Muscle layer of duodenum (tissue), 2 donors: ENCODE results near the gene VPS35L.

ENCODE experiments used
- H3K27ac ChIP-seq: one replicate; pipeline ENCODE4 v1.7.0; 2013; ENCODE audit warnings: mild to moderate bottlenecking, low read length
- H3K27me3 ChIP-seq: one replicate; pipeline ENCODE4 v1.7.0; 2013; ENCODE audit warnings: low read depth, mild to moderate bottlenecking, control low read depth, low read length
- H3K36me3 ChIP-seq, 2 donors: one replicate each; pipeline ENCODE4 v1.7.0; 2013; ENCODE audit warnings: low read length in 2 of 2, control low read depth in 1 of 2, mild to moderate bottlenecking in 1 of 2; ENCODE audit not compliant: insufficient read depth in 2 of 2, control insufficient read depth in 1 of 2
- H3K4me1 ChIP-seq, 2 donors: one replicate each; pipeline ENCODE4 v1.7.0; 2013; ENCODE audit warnings: low read length in 2 of 2, mild to moderate bottlenecking in 2 of 2, control low read depth in 1 of 2, moderate library complexity in 1 of 2; ENCODE audit not compliant: insufficient read depth in 2 of 2, control insufficient read depth in 1 of 2
- H3K4me3 ChIP-seq, 2 donors: one replicate each; pipeline ENCODE4 v1.7.0; 2013; ENCODE audit warnings: low read length in 2 of 2, low read depth in 1 of 2, mild to moderate bottlenecking in 1 of 2
- H3K9me3 ChIP-seq, 2 donors: one replicate each; pipeline ENCODE4 v1.7.0; 2013; ENCODE audit warnings: low read length in 2 of 2, control low read depth in 1 of 2, mild to moderate bottlenecking in 1 of 2; ENCODE audit not compliant: control insufficient read depth in 1 of 2
- donor health status: healthy.

VPS35L gene

DNA sequence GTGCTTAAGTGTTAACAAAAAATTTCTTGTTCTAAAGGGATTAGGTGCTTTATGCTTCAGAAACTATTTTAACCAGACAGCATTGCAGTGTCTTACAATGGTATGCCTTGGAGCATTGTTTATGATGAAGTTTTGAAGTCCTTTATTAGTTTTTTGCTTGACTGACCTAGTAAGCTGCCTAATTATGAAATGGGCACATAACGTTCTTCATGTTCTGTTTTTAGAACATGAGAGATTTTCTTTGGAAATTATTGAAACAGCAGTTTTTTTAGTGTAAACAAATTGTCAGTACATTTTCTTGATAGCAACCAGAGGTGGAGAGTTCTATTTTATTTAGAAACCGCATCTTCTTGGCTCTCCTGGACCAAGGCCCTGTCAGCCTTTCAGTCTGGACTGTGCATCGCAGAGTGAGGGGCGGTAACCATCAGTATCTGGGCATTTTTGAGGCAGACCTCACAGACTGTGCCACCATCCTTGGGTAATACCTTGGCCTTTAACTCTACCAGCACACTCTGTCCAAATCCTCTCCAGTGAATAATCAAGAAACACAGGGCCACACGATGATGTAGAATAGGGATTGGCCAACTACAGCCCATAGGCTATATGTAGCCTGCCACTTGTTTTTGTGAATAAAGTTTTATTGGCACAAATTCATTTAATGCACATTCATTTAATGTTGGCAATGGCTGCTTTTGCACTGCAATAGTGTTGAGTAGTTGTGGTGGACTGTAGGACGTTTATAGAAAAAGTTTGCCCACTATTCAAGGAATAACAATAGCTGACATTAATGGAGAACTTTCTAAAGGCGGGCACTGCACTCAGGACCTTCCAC lies 81.1 kb downstream of the VPS35L start:
- Histone ChIP-seq H3K36me3 (peaks cover 31 to 49% of the 10 kb centered on the region in 2 donors), H3K27ac (no peak overlapping the region), H3K4me3 (no peak overlapping the region), H3K4me1 (peaks cover 0 to 9% of the 10 kb centered on the region in 2 donors), H3K9me3 (no peaks in the 10 kb centered on the region), H3K27me3 (no peaks in the 10 kb centered on the region)

DNA sequence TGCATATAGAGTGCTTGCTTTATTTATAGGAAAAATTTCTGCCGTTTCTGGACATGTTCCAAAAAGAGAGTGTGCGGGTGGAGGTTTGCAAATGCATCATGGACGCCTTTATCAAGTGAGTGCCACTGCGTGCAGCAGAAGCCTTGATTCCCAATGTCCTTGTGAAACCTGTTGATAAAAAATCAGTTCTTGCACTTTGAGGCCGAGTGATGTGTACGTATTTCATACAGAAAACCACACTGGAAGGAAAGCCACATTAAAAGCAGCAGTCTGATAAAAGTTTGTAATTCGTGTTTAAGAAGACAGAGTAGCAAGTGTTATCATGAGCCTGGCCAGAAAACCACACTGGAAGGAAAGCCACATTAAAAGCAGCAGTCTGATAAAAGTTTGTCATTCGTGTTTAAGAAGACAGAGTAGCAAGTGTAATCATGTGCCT lies 84.5 kb downstream of the VPS35L start:
- peaks cover 0 to 9% of the 10 kb centered on the region in 2 donors for H3K4me1 ChIP-seq
- no peak overlapping the region for H3K27ac ChIP-seq
- no peak overlapping the region for H3K4me3 ChIP-seq
- H3K36me3 ChIP-seq: peaks cover 21 to 37% of the 10 kb centered on the region in 2 donors
- no peaks in the 10 kb centered on the region for H3K9me3 ChIP-seq
- H3K27me3 ChIP-seq: no peaks in the 10 kb centered on the region

DNA sequence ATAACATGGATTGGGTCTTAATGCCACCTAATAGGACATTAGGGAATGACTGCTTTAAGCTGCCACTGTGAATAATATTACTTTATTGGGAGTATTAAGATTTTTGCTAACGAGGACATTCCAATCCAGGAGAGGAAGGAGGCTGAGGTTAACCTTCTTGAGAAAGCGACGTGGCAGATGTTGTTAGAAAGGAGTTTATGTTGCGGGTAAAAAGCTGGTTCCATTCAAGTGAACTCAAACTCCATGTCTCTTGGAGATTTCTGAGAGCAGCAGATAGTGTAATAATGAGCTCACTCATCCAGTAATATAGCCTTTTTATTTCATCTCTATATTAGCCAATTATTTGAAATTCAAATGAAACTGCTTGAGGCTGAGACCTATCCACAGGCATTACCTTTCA lies 87.0 kb downstream of the VPS35L start:
- Histone ChIP-seq H3K27ac (no peak overlapping the region), H3K36me3 (peaks cover 13 to 26% of the 10 kb centered on the region in 2 donors), H3K4me3 (no peak overlapping the region), H3K27me3 (no peaks in the 10 kb centered on the region), H3K9me3 (no peaks in the 10 kb centered on the region), H3K4me1 (no peaks in the 10 kb centered on the region)

DNA sequence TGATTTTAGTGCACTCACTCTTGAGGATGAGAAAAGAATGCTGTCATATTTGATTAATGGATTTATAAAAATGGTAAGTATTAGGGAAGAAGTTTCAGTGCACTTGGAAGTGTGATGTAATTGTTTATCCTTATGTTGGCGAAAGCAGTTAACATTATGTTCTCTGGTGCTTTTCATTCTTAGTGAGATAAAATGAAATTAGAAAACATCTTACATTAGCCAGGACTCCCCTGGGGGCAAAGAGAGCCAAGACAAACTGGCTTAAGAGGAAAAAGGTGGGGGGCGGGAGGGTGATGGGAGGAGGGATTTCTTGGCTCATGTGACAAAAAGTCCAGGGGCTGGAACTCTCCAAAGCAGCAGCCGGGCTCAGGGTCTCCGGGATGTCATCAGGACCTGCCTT lies 89.4 kb downstream of the VPS35L start:
- no peak overlapping the region for H3K4me3 ChIP-seq
- no peaks in the 10 kb centered on the region for H3K27me3 ChIP-seq
- no peak overlapping the region for H3K27ac ChIP-seq
- H3K4me1 ChIP-seq: no peaks in the 10 kb centered on the region
- H3K36me3 ChIP-seq: peaks cover 15 to 30% of the 10 kb centered on the region in 2 donors
- no peaks in the 10 kb centered on the region for H3K9me3 ChIP-seq

DNA sequence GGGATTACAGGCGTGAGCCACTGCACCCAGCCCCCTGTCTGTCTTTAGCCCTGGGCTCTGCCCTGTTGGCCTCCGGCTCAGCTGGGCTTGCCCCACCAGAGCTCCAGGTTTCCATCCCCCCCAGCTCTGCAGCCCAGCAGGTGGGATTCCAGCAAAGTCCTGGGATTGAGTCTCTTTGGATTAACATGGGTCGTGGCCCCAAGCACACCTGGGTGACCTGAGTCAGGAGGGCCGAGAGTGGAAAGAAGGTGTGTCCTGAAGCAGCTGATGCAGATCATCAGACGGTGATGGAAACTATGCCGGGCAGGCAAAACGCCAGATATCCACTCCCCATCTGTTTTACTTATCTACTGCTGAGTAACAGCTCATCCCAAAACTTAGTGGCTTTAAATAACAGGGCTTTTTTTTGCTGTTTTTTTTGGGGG lies 90.1 kb downstream of the VPS35L start:
- no peak overlapping the region for H3K4me3 ChIP-seq
- no peaks in the 10 kb centered on the region for H3K27me3 ChIP-seq
- H3K27ac ChIP-seq: no peak overlapping the region
- no peaks in the 10 kb centered on the region for H3K4me1 ChIP-seq
- H3K36me3 ChIP-seq: peaks cover 15 to 28% of the 10 kb centered on the region in 2 donors
- no peaks in the 10 kb centered on the region for H3K9me3 ChIP-seq

DNA sequence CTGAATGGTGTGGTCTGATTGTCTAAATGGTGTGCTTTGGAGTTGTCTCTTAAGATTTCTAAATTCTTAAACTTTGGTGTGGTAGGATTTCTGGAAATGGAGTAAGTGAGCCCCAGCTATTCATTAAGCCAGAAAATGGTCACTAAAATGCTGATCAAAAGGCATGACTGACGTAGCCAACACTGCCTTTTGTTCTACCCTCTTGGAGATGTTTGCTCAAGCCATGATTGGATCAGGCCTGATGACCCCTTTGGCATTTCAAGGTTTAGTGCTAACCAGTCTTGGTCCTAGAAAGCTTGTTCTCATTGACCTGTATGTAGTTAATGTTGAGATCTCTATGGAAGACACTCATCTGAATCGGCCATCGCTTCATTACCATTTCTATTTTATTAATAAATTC lies 94.5 kb downstream of the VPS35L start:
- no peak overlapping the region for H3K27ac ChIP-seq

DNA sequence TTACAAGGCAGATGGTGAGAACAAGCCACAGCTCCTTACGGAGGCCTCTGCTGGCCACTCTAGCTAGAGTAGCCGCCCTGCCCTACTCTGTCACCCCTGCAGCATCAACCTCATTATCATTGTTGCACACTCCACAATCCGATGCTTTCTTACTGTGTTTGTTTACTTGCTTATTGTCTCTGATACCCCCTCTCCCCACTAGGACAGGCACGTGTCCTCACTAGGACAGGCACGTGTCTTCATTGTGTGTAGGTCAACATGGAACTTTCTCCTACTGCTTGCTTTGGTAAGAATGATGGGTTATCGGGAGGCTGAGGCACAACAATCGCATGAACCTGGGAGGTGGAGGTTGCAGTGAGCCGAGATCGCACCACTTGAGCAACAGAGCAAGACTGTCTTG lies 98.6 kb downstream of the VPS35L start:
- Histone ChIP-seq H3K36me3 (peaks cover 35 to 78% of the 10 kb centered on the region in 2 donors), H3K27ac (no peak overlapping the region), H3K4me1 (no peaks in the 10 kb centered on the region), H3K9me3 (no peaks in the 10 kb centered on the region), H3K27me3 (no peaks in the 10 kb centered on the region), H3K4me3 (no peak overlapping the region)

More for the DNA sequence above, 94.5 kb downstream of the VPS35L start:
- Histone ChIP-seq H3K36me3 (peaks cover 40 to 52% of the 10 kb centered on the region in 2 donors), H3K27me3 (no peaks in the 10 kb centered on the region), H3K9me3 (no peaks in the 10 kb centered on the region), H3K4me3 (no peak overlapping the region), H3K4me1 (no peaks in the 10 kb centered on the region)

DNA sequence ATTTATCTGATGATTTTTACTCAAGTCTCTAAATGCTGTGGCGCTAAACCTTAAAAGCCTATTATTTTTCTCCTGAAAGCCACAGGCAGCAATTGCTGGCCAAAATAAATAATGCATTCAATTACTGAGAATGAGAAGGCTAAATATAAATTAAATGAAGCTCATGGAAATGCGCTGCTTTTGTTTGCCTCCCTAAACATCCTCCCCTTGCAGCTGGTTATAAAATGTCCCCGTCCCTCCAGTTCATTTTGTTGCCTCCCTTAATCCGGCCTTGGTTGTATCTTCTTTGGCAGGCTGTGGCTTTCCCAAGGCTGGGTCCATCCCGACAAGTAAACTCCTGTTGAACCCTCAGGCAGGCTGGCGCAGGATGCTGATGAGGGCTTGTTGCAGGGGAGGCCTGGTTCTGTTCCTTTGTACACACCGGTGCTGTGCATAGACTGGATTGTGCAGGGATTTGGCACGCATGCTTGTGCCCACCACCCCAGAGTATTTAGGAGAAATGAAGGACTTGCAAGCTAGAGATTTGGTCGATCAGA lies 99.8 kb downstream of the VPS35L start:
- no peaks in the 10 kb centered on the region for H3K9me3 ChIP-seq
- H3K27ac ChIP-seq: no peak overlapping the region
- no peaks in the 10 kb centered on the region for H3K4me1 ChIP-seq
- H3K36me3 ChIP-seq: peaks cover 36 to 76% of the 10 kb centered on the region in 2 donors
- H3K27me3 ChIP-seq: no peaks in the 10 kb centered on the region
- H3K4me3 ChIP-seq: no peak overlapping the region

DNA sequence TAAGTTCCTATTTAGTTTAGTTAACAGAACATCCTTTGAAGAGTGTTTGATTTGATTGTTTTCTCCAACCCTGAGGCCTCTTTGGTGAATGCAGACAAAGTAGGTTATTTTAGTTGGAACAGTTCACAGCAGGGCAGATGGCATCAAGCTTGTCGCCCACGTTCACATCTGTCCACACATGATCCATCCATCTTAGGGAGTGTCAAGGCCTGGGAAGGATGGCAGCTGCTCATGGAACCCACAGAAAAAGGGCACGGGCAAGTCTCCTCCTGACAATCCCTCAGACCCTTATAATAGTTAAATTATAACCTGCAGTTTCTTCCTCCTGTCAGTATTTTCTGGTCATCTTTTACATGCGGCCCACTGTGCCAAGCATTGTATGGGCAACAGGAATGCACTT lies 102.3 kb downstream of the VPS35L start:
- peaks cover 22 to 62% of the 10 kb centered on the region in 2 donors for H3K36me3 ChIP-seq

DNA sequence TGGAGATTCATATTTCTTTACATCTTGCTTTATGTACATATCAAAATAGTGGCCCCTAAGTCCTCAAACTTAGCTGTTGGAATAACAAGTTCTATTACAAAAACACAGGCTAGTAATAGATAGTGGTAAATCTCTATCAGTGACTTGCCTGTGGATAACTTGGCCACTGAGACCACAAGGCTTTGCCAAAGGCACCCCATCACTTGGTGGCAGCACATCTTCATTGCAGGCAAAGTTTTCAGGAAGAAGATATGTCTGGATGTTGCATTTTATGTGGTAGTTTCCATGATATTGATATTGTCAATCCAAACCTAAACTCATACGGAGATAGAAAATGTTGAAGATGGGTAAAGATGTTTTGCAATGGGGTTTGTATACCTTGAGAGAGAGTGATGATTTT lies 104.1 kb downstream of the VPS35L start:
- no peak overlapping the region for H3K27ac ChIP-seq
- H3K9me3 ChIP-seq: no peaks in the 10 kb centered on the region
- H3K4me3 ChIP-seq: no peak overlapping the region
- H3K27me3 ChIP-seq: no peaks in the 10 kb centered on the region
- peaks cover 6 to 44% of the 10 kb centered on the region in 2 donors for H3K36me3 ChIP-seq
- H3K4me1 ChIP-seq: no peaks in the 10 kb centered on the region

More for the DNA sequence above, 102.3 kb downstream of the VPS35L start:
- no peaks in the 10 kb centered on the region for H3K27me3 ChIP-seq
- no peaks in the 10 kb centered on the region for H3K9me3 ChIP-seq
- H3K4me3 ChIP-seq: no peak overlapping the region
- H3K27ac ChIP-seq: no peak overlapping the region
- no peaks in the 10 kb centered on the region for H3K4me1 ChIP-seq

DNA sequence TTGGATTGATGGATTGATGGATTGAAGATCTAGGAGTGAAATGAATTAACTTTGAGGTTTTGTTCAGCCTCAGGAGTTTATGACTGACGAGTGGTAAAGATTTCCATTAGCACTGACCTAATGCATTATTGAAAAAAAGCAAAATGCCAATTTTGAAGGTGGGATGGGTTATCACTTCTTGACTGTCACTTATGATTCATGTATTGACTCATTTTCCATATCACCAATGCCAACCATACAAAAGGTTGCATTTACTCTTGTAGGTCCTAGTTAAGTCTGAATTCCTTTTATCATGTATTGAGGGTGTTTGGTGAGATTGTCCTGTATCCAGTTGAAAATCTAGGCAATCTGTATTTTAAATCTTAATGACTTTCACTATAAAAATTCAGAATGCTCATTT lies 104.9 kb downstream of the VPS35L start:
- H3K27me3 ChIP-seq: no peaks in the 10 kb centered on the region
- peaks cover 5 to 38% of the 10 kb centered on the region in 2 donors for H3K36me3 ChIP-seq
- H3K27ac ChIP-seq: no peak overlapping the region
- no peak overlapping the region for H3K4me3 ChIP-seq
- H3K9me3 ChIP-seq: no peaks in the 10 kb centered on the region
- H3K4me1 ChIP-seq: no peaks in the 10 kb centered on the region
